ENCODE data around the gene SEMA3E. TPM values are rescaled to one million over a fixed set of nuclear protein-coding genes. Genes with fewer than 3 reads are reported as not detected.

The SEMA3E gene
- total RNA-seq, 1 donor from 2014 or later, result 4.6 TPM

DNA sequence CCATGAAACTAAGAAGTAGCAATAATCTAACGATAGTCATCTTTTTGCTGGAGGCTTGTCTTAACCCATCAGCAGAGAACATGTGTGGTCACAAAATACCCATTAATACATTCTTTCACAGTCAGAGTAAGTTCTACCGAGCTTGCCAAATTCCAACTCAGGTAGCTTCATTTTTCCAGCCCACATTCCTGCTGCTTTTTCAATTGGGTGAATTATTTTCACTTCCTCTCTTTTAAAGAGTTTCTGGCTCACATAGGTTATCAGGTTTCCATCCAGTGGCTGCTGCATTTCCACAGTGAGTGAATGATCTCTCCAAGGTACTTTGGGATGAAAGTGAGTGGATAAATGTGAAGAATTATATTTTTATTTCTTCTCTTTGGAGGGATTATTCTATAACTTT, 233.1 kb downstream of the SEMA3E start:
- no peak overlapping the region for H3K9ac ChIP-seq (ENCODE audit: low read length)
- H3K9me3 ChIP-seq (ENCODE audit: insufficient read depth, low read depth, low read length), result no peaks in the 10 kb centered on the region
- H3K79me2 ChIP-seq (ENCODE audit: insufficient read depth, low read length), result no peaks in the 10 kb centered on the region
- H3K4me2 ChIP-seq (ENCODE audit: low read length), result no peak overlapping the region
- Mint-ChIP-seq H3K4me3 (ENCODE audit: unreplicated experiment) (no peak overlapping the region), H3K9me3 (ENCODE audit: unreplicated experiment) (no peaks in the 10 kb centered on the region), H3K36me3 (ENCODE audit: low read depth, unreplicated experiment) (no peaks in the 10 kb centered on the region), H3K27ac (ENCODE audit: unreplicated experiment) (no peak overlapping the region), H3K4me1 (ENCODE audit: low read depth, unreplicated experiment) (peaks cover 5% of the 10 kb centered on the region), H3K27me3 (ENCODE audit: low read depth, unreplicated experiment) (no peaks in the 10 kb centered on the region)
- H3K4me1 ChIP-seq (ENCODE audit: insufficient read depth, low read length), result no peaks in the 10 kb centered on the region
- H3K27ac ChIP-seq (ENCODE audit: low read depth, low read length), result no peak overlapping the region
- DNase-seq (ENCODE audit: low read depth) (peak; percentile 41), FAIRE-seq (no peak)
- no peak overlapping the region for H3K4me3 ChIP-seq (ENCODE audit: insufficient read depth, low read depth, low read length)
- no peaks in the 10 kb centered on the region for H4K20me1 ChIP-seq (ENCODE audit: insufficient read depth, low read length)
- TF ChIP-seq, protein P1, sequence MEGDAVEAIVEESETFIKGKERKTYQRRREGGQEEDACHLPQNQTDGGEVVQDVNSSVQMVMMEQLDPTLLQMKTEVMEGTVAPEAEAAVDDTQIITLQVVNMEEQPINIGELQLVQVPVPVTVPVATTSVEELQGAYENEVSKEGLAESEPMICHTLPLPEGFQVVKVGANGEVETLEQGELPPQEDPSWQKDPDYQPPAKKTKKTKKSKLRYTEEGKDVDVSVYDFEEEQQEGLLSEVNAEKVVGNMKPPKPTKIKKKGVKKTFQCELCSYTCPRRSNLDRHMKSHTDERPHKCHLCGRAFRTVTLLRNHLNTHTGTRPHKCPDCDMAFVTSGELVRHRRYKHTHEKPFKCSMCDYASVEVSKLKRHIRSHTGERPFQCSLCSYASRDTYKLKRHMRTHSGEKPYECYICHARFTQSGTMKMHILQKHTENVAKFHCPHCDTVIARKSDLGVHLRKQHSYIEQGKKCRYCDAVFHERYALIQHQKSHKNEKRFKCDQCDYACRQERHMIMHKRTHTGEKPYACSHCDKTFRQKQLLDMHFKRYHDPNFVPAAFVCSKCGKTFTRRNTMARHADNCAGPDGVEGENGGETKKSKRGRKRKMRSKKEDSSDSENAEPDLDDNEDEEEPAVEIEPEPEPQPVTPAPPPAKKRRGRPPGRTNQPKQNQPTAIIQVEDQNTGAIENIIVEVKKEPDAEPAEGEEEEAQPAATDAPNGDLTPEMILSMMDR (IDR thresholded peaks at IDR 0.05; ENCODE audit: insufficient read depth, low read depth, low read length), result no peak
- TF ChIP-seq EZH2 (IDR thresholded peaks at IDR 0.05; ENCODE audit: insufficient read depth, low read length), result no peak
- no peaks in the 10 kb centered on the region for H3K36me3 ChIP-seq (ENCODE audit: insufficient read depth, low read length)
- no peak overlapping the region for H2AFZ ChIP-seq (ENCODE audit: low read depth, low read length)
- H3K27me3 ChIP-seq (ENCODE audit: insufficient read depth, low read length), result no peaks in the 10 kb centered on the region

DNA sequence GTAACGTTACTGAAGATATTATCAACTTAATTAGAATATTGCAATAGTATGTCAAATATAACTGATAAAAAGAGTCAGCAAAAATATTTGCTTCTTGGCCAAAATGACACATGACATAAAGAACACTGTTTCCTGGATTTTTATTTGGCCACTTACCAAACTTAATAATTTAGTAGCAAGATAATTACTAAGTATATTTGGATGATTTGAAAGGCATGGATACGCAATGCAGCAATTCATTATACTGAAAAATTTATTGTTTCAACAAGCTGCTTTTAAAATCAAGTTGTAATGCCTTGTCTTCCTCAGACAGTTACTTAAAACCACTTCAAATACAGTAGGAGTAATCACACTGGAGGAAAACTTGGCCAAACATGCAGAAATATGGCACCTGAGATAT, 234.0 kb downstream of the SEMA3E start:
- Histone ChIP-seq H3K4me2 (ENCODE audit: low read length) (no peak overlapping the region), H3K79me2 (ENCODE audit: insufficient read depth, low read length) (no peaks in the 10 kb centered on the region), H4K20me1 (ENCODE audit: insufficient read depth, low read length) (no peaks in the 10 kb centered on the region), H3K27me3 (ENCODE audit: insufficient read depth, low read length) (no peaks in the 10 kb centered on the region), H3K4me1 (ENCODE audit: insufficient read depth, low read length) (no peaks in the 10 kb centered on the region), H3K9ac (ENCODE audit: low read length) (no peak overlapping the region), H3K36me3 (ENCODE audit: insufficient read depth, low read length) (no peaks in the 10 kb centered on the region), H3K4me3 (ENCODE audit: insufficient read depth, low read depth, low read length) (no peak overlapping the region), H3K27ac (ENCODE audit: low read depth, low read length) (no peak overlapping the region), H3K9me3 (ENCODE audit: insufficient read depth, low read depth, low read length) (no peaks in the 10 kb centered on the region), H2AFZ (ENCODE audit: low read depth, low read length) (no peak overlapping the region)
- H3K4me3 Mint-ChIP-seq (ENCODE audit: unreplicated experiment), result no peak overlapping the region
- H3K27ac Mint-ChIP-seq (ENCODE audit: unreplicated experiment), result no peak overlapping the region
- TF ChIP-seq, protein P1 (IDR thresholded peaks at IDR 0.05; ENCODE audit: insufficient read depth, low read depth, low read length), result no peak
- TF ChIP-seq EZH2 (IDR thresholded peaks at IDR 0.05; ENCODE audit: insufficient read depth, low read length), result no peak
- FAIRE-seq, result no peak
- no peaks in the 10 kb centered on the region for H3K9me3 Mint-ChIP-seq (ENCODE audit: unreplicated experiment)
- no peaks in the 10 kb centered on the region for H3K36me3 Mint-ChIP-seq (ENCODE audit: low read depth, unreplicated experiment)
- no peaks in the 10 kb centered on the region for H3K27me3 Mint-ChIP-seq (ENCODE audit: low read depth, unreplicated experiment)
- peaks cover 5% of the 10 kb centered on the region for H3K4me1 Mint-ChIP-seq (ENCODE audit: low read depth, unreplicated experiment)
- no peak for DNase-seq (ENCODE audit: low read depth)

DNA sequence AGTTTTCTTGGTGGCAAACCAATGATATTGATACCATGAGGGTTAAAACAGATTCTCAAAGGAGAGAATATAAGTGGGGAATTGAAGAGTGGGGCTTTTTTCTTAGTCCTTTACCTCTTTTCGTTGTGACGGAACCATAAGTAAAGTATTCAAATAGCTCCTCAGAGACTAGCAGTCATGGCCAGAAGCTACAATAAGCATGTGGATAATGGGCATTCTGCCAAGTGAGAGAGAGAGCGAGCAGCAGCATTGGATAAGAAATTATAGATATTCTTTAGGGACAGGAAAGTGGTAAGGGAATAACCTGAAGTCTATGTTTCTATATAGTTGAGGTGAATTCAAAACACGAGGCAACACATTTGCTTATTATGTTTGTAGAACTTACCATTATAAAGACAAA, 235.1 kb downstream of the SEMA3E start:
- no peaks in the 10 kb centered on the region for H3K27me3 Mint-ChIP-seq (ENCODE audit: low read depth, unreplicated experiment)
- H3K4me2 ChIP-seq (ENCODE audit: low read length), result no peak overlapping the region
- no peak overlapping the region for H3K9ac ChIP-seq (ENCODE audit: low read length)
- peaks cover 5% of the 10 kb centered on the region for H3K4me1 Mint-ChIP-seq (ENCODE audit: low read depth, unreplicated experiment)
- H3K36me3 Mint-ChIP-seq (ENCODE audit: low read depth, unreplicated experiment), result no peaks in the 10 kb centered on the region
- H3K4me3 Mint-ChIP-seq (ENCODE audit: unreplicated experiment), result no peak overlapping the region
- H3K79me2 ChIP-seq (ENCODE audit: insufficient read depth, low read length), result no peaks in the 10 kb centered on the region
- no peak overlapping the region for H3K4me3 ChIP-seq (ENCODE audit: insufficient read depth, low read depth, low read length)
- no peak overlapping the region for H3K27ac ChIP-seq (ENCODE audit: low read depth, low read length)
- H3K9me3 Mint-ChIP-seq (ENCODE audit: unreplicated experiment), result no peaks in the 10 kb centered on the region
- H3K9me3 ChIP-seq (ENCODE audit: insufficient read depth, low read depth, low read length), result no peaks in the 10 kb centered on the region
- TF ChIP-seq EZH2 (IDR thresholded peaks at IDR 0.05; ENCODE audit: insufficient read depth, low read length), result no peak
- TF ChIP-seq, protein P1 (IDR thresholded peaks at IDR 0.05; ENCODE audit: insufficient read depth, low read depth, low read length), result no peak
- DNase-seq (ENCODE audit: low read depth) (peak; percentile 8), FAIRE-seq (no peak)
- no peaks in the 10 kb centered on the region for H4K20me1 ChIP-seq (ENCODE audit: insufficient read depth, low read length)
- H3K36me3 ChIP-seq (ENCODE audit: insufficient read depth, low read length), result no peaks in the 10 kb centered on the region
- no peaks in the 10 kb centered on the region for H3K4me1 ChIP-seq (ENCODE audit: insufficient read depth, low read length)
- H3K27ac Mint-ChIP-seq (ENCODE audit: unreplicated experiment), result no peak overlapping the region
- H2AFZ ChIP-seq (ENCODE audit: low read depth, low read length), result no peak overlapping the region
- no peaks in the 10 kb centered on the region for H3K27me3 ChIP-seq (ENCODE audit: insufficient read depth, low read length)

All from astrocyte (in vitro differentiated cells and primary cell).